Mesenteric fat pad (tissue), 1 donor: ENCODE measurements around the gene LCLAT1. TPM values are rescaled to one million over a fixed set of nuclear protein-coding genes. Genes with fewer than 3 reads are reported as not detected.
"Not testable (repeated sequence)": the region's sequence is repeated elsewhere in the genome, so short reads cannot be mapped to it uniquely, and the experiment has no call there.

Experiments
- DNase-seq: peaks from one replicate; pipeline ENCODE4 v3.0.0-alpha.2; 2020; ENCODE audit warnings: low spot score
- total RNA-seq: library from RNA; stranded (reverse); fragmentation: NEBNext Ultra II Directional; extraction: Animal tissue kit (Norgen Biotek cat#: 25700); gene quantifications from one replicate; pipeline ENCODE4 v1.2.1, GENCODE V29; 2021
- donor health status: DM: yes; HTN: yes; CAD: no.

The LCLAT1 gene
- total RNA-seq, 1 donor from 2014 or later, result 10.9 TPM

DNA sequence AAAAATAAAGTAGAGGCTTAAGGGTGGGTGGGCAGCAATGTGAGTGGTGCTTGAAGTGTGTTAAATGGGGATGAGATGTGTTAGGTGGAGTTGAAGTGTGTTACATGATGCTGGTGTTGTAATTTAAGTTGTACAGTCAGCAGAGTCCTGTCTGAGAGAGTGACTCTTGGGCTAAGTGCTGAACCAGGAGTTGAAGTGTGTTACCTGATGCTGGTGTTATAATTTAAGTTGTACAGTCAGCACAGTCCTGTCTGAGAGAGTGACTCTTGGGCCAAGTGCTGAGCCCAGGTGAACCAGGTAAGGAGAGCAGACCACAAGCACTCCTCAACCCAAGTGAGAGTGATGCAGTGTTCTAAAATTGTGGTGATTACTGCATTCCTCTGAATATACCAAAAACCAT lies 40.6 kb downstream of the LCLAT1 start:
- no peak for DNase-seq

DNA sequence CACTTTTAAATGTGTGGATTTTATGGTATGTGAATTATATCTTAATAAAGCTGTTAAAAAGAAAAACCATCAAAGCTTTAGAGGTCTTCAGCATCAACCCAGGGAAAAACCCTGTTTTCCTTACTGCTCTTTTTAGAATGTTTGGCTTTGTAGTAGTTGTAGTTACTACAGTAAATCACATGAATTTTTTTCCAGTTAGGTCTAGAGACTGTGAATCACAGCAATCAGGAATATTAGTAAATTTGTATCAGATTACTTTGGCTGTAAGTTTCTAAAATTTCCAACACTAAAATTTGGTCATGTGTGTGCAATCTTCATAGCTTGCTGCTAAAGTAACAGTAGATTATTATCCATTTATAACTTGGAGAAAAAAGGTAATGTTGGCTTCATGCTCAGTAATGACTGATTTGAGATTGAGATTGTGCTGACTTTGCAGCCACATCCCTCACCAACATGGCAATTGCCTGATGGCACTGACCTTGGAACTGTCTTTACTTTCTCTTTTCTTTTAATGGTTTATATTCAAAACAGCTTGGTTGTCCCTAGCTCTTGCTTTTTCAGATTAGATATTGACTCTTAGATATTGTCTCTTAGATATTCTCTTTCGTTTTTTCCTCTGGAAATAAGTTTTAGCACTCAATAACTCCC lies 41.1 kb downstream of the LCLAT1 start:
- no peak for DNase-seq

- no peak for DNase-seq
Observed at GRCh38 chr2:30491225-30491624, 44.2 kb downstream of the LCLAT1 start.

- DNase-seq, result no peak
Observed at GRCh38 chr2:30492185-30492584, 45.1 kb downstream of the LCLAT1 start.

GRCh38 chr2:30492619-30493018 lies 45.6 kb downstream of the LCLAT1 start:
- no peak for DNase-seq

- no peak for DNase-seq
Observed at GRCh38 chr2:30493440-30493839, 46.4 kb downstream of the LCLAT1 start.

DNA sequence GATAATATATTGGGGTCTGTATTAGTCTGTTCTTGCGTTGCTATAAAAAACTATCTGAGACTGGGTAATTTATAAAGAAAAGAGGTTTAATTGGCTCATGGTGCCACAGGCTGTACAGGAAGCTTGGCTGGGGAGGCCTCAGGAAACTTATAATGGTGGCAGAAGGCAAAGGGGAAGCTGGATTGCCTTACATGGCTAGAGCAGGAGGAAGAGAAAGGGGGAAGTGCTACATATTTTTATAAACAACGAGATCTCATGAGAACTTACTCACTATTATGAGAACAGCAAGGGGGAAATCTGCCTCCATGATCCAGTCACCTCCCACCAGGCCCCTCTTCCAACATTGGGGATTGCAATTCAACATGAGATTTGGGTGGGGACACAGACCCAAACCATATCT lies 48.9 kb downstream of the LCLAT1 start:
- not testable (repeated sequence) for DNase-seq

DNA sequence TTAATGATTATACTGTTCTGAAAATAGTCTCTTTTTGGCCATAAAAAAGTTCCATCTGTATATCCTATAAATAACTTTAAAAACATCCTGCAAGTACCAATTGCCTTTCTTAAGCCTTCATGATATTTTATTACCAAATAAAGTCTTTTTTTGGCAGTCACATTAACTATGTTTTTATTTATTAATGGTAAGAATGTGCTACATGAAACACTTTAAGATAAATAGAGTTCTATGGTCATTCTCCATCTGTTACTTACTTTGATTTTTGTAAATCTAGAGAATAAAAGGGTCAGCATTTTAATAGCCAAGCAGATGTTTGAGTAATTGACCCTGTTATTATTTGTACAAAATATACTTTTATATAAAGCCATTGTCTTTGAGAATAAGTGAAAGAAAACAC lies 52.6 kb downstream of the LCLAT1 start:
- no peak for DNase-seq

DNA sequence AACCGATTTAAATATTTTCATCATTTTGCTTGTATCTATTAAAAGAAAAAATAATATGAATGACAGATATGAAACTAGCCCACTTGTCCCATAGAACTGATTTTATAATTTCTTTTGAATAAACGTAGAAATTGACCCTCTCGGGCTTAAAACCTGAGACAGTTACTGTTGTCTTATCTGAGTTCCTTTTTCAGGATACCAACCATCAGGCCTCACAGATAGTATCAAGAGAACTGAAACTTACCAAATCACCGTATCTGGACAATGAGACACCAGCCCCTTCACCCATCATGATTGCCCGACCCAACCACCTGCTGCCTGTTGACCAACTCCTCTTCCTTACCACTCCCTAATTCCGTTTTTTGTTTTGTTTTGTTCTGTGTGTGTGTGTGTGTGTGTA lies 53.7 kb downstream of the LCLAT1 start:
- DNase-seq, result no peak

GRCh38 chr2:30502310-30502709 lies 55.3 kb downstream of the LCLAT1 start:
- DNase-seq, result no peak

DNA sequence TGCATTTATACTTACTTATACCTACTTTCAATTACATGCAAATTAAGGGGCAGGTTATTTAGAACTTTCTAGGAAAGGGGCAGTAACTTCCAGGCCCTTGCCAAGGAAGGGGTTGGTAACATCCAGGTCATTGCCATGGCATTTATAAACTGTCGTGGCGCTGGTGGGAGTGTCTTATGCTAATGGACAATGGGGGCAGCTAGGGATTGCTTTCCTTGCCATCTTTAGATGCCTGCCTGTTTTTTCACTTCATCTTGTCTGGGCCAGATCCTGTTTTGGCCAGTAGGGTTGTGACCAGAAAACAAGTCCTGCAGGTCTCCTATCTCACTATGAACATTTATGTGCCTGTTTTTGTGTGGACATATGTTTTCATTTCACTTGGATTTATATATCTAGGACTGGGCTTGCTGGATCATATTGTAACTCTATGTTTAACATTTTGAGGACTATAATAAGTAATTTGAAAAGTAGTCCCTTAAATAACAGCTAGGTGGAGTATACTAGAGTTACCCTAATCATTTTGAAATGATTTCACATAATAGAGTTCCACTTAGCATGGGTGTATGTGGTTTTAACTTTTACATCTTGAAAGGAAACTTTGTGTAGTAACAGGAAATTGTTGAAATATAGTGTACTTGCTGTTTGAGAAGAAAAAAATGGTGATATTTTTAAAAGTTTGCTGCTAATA lies 56.1 kb downstream of the LCLAT1 start:
- no peak for DNase-seq

GRCh38 chr2:30503695-30504052 lies 56.6 kb downstream of the LCLAT1 start:
- no peak for DNase-seq

GRCh38 chr2:30504731-30505130 lies 57.7 kb downstream of the LCLAT1 start:
- no peak for DNase-seq

DNA sequence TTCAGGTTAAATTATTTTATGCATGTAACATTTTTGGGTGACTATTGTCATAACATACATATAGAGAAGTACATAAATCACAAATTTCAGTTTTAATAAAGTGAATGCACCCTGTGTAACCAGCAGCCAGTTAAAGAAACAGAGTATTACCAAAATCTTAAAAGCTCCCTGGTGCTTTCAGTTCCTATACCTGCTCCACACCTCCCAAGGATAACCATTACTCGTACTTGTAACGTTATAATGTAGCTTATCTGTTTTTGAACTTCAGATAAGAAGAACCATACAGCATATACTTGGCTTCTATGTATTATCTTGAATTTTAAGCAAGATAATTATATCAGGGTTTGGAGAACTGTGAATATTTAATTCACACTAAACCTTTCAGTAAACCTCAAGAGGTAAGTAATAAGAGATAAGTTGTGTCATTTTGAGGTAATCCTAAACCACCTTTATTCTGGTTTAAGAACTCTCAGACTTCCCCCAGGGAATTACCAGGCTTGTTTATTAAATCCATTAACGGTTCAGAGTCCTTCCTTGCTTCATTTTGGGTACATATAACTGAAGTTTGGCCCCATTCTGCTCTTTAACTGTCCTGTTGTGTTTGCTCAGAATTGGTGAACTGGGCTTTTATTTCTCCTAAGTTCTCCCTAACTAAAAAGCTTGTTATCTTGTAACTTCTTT lies 58.6 kb downstream of the LCLAT1 start:
- no peak for DNase-seq

- not testable (repeated sequence) for DNase-seq
Observed at GRCh38 chr2:30507460-30507859, 60.4 kb downstream of the LCLAT1 start.

GRCh38 chr2:30509716-30510115 lies 62.7 kb downstream of the LCLAT1 start:
- no peak for DNase-seq

DNA sequence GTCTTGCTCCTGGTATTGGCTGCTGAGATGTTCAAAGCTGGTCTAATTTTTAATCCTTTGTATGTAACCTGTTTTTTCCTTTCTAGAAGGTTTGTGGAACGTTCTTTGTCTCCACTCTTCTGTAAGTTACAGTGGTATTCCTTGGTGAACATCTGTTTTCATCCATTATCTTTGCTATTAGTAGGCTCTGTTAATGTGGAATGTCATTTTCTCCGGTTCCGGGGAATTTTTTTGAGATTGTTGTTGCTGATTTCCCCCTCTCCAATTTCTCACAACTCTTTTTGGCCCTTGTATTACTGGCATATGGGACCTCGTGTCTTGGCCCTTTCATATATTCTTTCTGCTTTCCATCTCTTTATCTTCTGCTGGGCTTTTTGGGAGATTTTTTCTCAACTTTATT lies 63.4 kb downstream of the LCLAT1 start:
- no peak for DNase-seq

DNA sequence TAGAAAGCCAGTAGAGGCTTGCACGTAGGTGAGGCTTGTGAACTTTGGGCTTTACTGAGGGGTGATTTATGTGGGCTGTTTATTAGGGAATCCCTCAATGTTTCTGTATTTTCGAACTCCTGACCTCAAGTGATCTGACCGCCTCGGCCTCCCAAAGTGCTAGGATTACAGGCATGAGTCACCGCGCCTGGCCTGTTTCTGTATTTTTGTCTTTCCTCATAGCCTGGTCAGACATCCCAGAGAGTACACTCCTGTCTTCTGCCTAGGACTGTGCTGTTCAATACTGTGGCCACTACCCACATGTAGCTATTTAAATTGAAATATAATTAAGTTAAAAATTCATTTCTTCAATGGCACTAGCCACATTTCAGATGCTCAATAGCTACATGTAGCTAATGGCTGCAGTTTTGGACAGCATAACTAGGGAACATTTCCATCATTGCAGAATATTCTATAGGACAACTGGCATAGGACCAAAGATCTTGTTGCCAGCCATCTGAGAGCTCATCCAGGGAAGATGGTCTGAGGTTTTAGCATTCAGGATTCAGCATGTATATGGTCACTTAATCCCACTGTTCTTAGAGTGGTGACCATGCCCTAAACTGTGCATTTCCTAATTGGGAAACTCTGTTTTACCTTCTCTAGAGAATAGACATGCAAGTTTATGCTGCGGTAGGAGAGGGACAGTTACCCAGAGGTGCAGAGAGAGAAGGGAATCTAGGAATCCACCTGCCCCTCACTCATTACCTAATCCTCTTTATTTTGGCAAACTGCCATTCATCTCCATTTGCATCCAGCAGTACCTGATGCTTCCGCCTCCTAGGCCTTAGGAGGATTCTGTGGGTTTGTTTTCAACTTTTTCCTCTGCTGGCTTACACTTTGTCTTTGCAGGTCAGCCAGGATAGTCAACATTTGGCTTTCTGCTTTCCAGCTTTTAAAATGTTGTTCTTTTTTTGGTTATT lies 64.4 kb downstream of the LCLAT1 start:
- DNase-seq, result no peak

- no peak for DNase-seq
Observed at GRCh38 chr2:30512243-30512886, 65.3 kb downstream of the LCLAT1 start.

GRCh38 chr2:30513649-30514048 lies 66.6 kb downstream of the LCLAT1 start:
- not testable (repeated sequence) for DNase-seq
